Activated CD8-positive, alpha-beta memory T cell treated with anti-CD3 and anti-CD28 coated beads for 48 hours (primary cell): ENCODE results near the gene MET.
"Not testable (repeated sequence)": the region's sequence is repeated elsewhere in the genome, so short reads cannot be mapped to it uniquely, and the experiment has no call there.

Experiments used
- DNase-seq, 3 experiments: peaks; one replicate each; pipeline ENCODE4 v3.0.0-alpha.2; 2020; ENCODE audit warnings: low read depth in 2 of 3, low spot score in 2 of 3

The MET gene

DNA sequence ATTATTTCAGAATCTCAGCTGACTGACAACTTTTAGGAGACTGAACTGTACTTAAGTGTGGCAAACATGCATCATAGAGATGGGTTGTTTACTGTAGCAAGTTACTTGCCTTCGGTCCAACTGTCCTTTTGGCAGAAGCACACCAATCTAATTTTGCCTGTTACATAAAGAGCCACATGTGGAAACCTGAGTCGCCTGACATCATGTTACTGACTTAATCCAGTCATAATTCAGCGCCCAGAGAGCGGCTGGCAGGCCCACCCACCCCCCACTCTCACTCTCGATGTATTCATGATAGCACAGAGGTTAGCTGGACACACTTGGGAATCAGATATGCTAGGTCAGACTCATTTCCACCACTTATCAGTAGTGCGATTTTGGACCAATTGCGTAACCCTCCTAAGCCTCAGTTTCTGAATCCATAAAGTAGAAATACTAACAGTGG, 133.1 kb downstream of the MET start:
- DNase-seq: no peak

DNA sequence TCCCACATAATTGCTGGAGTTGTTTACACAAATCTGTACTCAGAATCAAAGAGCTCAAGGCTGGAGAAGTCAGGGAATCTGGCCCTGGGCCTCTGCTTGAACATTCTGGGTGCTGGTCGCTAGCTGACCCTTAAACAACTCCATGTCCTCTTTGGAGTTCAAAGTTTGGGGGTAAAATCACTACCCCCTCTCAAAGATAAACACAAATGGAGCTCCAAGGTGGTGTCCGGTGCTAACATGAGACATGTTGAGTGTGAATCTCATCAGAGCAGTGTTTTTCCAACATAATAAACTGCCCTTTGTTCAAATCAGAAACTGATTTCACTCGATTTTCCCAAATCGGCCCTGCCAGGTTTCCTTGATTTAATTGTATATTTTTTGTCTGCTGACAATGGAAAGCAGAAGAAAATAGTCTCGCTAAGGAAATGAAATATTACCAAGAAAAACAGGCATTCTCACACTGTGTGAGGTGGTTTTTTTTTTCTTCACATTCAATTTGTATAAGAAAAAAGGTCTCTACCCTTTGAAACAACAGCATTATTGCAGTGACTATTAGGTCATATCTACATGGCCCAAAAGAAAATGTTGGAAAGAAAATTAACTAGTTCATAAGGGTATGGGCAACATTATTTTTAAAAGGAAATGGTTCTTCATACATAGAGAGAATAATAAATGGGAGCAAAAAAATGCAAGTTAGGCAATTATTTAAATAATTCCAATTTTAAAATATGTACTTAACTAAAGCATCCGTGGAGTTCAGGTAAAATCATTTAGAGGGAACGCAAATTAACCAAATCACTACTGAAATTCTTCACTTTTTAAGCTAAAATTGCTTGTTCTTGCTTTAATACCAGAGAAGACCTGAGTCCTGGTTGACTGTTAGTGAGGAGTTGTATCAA, 134.3 kb downstream of the MET start:
- DNase-seq: no peak

DNA sequence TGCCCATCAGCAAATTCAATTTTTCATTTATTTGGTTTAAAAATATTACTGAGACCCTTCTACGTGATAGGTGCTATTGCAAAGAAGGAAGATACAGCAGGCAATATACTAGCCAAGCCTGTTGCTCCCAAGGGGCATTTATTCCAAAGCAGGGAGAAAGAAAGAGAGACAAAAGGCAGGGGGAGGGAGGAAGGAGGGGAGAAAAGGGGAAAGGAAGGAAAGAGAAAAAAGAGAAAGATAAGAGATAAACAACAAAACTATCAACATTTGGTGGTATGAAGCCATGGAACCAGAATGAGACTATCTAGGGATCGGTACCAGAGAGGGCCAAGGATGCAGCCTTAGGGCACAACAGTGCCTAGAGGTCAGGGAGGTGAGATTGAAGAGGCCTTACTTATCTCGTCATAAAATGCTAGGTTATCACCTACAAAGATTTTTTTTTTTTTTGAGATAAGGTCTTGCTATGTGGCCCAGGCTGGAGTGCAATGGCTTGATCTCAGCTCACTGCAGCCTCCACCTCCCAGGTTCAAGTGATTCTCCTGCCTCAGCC, 135.1 kb downstream of the MET start:
- no peak for DNase-seq

DNA sequence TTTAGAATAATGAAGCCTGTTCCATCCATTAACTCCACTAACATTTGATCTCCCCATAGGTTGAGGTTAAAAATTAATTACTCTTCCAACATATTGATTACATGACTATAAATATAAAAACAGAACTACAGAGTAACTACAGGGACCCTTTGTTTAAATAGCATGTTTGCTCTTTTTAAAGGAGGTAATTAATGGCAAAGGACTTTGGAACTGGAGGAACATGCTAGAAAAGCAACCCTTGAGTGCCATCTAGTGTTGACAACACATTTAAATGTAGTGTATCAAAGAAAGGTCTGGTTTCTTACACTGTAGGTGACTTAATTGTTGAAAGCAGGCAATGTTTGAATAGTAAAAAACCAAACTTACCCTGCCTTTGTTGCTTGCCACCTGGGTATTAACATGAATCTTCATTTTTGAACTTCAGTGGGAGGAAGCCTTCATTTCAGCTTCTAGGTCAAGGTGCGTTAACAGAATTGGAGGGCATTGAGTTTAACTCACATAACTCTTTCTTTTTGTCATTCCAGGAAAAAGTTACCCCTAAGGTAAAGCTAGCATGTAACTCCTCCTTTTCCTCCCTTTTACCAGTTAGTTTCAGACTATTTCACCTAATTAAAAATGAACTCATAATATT, 137.8 kb downstream of the MET start:
- no peak for DNase-seq

DNA sequence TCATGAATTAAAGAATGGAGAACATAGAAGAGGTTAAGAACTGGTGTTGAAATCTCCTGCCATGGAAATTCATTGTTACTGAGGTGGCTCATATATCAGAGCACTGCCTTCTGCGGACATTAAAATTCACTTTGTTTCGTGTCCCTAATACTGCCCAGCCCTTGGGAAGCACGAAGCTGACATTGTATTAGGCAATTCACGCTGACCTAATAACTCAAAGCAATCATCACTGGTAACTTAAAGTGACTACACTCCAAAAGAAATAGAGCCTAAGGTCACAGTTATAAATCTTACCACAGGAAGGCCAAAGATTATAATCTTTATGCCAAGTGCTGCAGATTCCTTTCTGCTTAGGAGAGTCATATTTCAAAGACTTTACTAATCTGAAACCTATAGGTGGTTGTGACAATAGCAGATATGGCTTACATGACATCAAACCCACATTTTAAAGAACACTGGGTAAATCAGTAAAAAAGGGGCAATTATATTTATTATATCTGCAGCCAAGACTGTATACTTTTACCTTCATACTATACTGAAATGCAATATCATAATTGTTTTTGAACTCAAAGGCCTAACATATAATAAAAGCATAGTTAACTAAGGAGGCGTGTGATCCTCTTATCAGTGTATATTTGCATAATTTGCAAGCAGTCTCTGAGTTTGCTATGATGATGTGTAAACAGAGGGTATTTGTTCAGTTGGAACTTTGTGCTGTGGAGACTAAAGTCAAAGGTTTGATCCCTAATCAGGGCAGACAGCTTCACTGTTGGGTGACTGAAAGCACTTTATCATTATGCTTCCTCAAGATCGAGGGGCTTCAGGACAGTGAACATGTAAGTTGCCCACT, 138.5 kb downstream of the MET start:
- no peak for DNase-seq

DNA sequence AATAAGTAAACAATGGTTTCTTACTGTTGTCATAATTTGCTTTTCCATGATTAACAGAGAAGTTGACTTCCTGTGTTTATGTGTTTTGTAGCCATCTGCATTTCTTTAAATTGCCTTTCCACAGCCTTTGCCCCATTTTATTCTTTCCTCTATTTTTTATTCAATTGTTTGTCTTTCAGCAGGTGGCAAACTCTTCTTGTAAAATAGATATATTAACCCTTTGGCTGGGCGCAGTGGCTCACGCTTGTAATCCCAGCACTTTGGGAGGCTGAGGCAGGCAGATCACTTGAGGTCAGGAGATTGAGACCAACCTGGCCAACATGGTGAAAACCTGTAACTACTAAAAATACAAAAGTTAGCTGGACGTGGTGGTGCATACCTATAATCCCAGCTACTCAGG, 139.8 kb downstream of the MET start:
- DNase-seq: no peak

DNA sequence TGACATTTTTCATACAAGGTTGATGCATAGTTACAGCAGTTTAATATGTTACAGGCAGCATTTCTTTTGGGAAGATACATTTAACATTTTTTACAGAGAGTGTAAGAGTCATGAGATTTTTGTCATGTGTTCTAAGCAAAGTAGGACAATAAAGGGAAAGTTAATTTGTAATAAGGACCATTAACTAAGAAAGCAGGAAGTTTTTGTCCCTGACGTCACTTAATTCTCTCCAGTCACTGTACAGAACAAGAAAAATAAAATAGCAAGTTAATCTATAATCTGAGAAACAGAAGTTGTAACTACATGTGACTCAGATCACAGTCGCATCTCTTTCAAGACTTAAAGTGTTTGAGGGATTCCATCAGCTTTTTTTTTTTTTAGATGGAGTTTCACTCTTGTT, 140.9 kb downstream of the MET start:
- DNase-seq: no peak

DNA sequence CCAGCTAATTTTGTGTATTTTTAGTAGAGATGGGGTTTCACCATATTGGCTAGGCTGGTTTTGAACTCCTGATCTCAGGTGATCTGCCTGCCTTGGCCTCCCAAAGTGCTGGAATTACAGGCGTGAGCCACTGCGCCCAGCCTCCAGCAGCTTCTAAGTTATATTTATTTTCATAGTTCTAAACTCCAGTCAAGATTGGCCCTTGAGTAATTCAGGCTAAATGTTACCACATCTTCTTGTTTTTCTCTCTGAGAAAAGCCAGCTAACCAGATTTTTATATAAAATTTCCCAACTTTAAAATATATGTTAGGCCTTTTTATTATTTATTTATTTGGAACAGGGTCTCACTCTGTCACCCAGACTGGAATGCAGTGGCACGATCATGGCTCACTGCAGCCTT, 141.4 kb downstream of the MET start:
- DNase-seq: not testable (repeated sequence)

DNA sequence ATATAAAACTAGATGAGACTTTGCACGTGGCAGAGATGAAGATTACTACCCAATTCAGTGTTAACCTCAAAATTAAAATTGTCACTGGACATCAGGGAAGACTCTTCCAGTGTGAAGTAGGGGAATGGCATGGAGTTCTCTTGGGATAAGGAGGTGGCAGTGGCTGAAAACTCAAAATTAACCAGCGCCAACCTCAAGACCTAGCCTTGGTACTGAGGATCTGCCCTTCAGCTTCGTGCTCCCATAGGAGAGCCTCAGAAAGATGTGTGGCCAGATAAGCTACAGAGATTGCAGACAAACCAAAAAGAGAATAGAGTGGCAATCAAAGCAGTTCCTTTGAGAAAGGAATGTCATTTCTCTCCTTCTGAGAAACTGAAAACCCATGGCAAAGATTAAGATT, 143.0 kb downstream of the MET start:
- no peak for DNase-seq

DNA sequence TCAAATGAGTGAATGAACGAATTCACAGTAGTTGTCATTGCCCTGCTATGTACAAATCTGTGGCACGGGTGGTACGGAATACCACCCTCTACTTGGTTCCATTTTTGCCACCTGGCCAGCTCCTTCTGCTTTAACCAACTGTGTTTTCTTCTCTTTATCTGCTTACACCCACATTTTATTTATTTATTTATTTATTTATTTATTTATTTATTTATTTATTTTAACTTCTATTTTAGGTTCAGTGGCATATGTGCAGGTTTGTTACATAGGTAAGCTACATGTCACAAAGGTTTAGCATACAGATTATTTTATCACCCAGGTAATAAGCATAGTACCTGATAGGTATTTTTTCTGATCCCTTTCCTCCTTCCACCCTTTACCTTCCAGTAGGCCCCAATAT, 148.2 kb downstream of the MET start:
- no peak for DNase-seq

DNA sequence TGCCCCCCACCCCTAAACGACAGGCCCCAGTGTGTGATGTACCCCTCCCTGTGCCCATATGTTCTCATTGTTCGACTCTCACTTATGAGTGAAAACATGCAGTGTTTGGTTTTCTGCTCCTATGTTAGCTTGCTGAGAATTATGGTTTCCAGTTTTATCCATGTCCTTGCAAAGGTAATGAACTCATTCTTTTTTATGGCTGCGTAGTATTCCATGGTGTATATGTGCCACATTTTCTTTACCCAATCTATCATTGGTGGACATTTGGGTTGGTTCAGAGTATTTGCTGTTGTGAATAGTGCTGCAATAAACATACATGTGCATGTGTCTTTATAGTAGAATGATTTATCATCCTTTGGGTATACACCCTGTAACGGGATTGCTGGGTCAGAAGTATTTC, 149.7 kb downstream of the MET start:
- DNase-seq: not testable (repeated sequence)

DNA sequence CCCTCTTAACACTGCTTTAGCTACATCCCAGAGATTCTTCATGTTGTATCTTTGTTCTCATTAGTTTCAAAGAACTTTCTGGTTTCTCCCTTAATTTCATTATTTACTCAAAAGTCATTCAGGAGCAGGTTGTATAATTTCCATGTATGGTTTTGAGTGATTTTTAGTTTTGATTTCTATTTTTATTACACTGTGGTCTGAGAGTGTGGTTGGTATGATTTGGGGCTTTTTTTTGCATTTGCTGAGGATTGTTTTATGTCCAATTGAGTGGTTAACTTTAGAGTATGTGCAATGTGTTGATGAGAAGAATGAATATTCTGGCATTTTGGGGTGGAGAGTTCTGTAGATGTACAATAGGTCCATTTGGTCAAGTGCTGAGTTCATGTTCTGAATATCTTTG, 152.5 kb downstream of the MET start:
- no peak for DNase-seq

DNA sequence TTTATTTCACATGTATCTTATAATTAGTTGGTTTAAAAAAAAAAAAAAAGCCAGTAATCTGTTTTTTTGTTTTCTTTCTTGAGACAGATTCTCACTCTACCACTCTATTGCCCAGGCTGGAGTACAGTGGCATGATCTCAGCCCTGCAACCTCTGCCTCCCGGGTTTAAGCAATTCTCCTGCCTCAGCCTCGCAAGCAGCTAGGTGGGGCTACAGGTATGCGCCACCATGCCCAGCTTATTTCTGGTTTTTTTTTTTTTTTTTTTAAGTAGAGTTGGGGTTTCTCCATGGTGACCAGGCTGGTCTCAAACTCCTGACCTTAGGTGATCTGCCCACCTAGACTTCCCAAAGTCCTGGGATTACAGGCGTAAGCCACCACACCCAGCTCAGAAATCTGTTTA, 156.3 kb downstream of the MET start:
- no peak for DNase-seq

DNA sequence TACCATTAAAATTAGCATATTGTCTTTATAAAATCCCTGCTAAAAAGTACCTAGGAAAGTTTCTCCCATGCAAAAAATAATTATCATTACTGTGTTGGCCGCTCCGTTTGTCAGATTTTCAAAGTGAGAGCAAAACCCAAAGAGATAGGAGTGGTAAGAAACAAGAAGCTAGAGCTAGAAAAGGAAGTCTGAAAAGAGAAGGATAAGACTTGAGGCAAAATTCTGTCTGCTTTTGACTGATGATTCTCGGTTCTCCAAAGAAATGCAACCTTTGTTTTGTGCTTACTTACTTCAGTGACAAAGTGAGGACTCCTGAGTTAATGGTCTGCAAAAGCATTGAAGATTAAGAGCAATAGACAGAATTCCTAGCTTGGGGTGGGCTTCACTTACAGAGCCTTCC, 157.0 kb downstream of the MET start:
- no peak for DNase-seq

DNA sequence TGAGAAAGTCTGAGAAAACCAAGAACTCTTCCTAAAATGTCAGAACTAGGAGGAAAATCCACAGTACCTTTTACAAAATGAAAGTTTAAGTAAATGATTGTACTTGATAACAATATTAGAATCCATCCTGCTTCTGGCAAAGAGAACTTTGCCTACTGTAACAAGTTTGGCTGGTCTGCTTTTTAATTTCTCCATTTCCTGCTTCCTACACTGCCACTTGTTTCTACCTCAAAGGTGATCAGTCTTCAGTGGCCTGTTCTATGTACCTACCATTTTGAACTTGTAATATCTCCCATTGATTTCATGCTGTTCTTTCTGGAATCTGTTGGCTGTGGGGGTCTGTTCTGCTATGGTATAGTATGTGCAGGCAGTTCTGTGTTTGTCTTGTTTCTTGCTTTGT, 157.5 kb downstream of the MET start:
- no peak for DNase-seq

DNA sequence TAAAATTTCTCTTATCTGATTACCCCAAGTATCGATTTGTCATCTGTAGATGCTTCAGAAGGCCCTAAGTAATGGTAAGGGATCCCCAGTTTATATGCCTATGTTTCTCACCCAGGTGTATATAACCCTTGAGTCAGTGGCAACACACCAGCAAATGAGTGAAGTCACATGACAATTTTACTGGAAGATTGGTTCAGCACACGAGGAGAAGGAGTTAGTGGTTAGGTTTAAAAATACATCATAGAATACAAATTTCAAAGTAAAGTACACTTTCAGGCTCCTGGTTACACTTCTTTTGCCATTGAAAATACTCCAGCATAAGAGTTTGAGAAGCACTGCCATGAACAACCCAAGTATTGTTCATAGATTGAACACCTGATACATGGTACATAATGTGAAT, 160.7 kb downstream of the MET start:
- no peak for DNase-seq

DNA sequence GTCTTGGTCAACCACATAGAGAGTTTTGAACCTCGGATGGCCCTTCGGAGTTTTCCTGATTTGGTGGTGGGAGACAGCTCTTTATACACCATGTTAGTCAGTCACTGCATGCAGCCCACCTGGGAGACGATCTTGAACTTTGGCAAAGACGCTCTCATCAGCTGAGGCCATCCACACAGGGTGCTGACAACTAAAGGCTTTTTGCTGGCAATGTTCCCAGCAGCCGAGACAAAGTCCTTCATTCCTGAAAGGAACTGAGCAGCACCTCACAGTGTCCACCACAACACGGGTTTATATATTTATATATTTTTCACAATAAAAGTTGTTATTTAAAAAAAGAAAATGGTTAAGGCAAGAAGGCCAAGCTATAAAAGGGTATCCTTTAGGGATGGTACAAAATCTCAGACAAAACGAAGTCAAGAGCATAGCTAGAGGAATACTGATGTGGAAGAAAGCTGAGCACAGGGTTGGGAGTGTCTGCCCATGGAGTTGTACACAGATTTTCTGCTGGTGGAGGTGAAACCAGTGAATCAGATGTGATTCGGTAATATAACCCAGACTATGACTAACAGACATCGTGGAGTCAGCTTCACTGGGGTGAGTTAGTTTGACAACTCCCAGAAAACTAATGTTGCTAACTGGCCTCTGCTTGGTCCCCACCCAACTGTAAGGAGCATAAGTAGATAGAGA, 163.0 kb downstream of the MET start:
- no peak for DNase-seq

DNA sequence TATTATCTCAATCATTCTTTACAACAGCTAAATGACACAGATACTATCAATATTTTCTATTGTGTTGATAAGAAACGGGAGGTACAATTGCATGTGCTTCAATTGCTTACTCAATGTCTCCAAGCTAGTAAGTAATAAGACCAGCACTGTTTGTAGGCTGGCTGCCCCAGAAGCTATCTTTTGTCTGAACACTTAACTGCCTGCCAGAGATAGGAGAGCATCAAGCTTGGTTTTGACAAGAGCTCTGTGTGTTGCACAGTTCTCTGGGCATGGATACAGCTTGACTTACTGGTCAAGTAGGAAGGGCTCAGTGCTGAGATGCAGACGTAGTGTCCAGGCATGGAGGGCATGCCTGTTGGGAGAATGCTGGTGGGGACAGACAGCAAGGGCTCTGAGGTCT, 164.1 kb downstream of the MET start:
- no peak for DNase-seq

DNA sequence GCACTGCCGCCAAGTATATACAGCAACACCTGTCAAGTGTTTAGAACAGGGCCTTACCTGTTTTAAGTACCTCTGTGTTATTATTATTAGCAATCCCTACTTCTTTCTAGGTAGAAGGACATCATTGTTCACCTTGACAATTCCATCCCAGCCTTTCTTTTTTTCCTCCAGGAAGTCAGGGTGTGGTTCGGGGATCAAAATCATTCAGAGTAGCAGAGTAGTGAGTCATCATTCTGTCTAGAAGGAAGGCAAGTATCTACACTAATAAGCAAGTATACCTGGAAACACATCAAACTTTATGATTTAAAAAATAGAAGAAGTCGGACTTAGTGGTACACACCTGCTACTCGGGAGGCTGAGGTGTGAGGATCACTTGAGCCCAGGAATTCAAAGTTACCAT, 164.9 kb downstream of the MET start:
- no peak for DNase-seq

DNA sequence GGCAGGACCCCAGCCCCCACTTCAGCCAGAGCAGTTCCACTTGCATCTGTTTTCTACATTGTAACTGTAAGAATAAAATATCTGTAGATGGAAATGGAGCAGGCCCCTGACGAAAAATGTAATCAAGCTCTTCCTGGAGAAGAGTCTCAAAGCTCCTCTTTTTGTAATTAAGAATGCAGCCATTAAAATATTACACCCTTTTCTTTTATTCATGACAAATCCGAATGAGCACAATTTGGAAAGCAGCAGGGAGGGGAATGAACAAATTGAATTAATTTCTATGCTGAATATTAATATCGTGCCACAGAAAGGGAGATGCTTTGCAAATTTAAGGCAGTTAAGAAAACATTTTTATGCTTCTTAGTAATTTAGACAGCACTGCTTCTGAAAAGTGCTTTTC, 165.6 kb downstream of the MET start:
- DNase-seq: no peak

DNA sequence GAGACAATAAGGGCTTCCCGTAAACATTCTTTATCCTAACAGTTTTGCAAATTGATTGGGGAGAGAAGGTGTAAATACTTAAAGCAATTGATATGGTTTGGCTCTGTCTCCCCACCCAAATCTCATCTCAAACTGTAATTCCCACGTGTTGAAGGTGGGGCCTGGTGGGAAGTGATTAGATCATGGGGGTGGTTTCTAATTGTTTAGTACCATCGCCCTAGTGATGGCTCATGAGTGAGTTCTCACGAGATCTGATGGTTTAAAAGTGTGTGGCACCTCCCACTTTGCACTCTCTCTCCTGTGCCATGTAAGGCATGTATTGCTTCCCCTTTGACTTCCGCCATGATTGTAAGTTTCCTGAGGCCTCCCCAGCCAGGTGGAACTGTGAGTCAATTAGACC, 168.3 kb downstream of the MET start:
- no peak for DNase-seq
